ENCODE data around the gene CBLIF.

- no peak for TF ChIP-seq CTCF (IDR thresholded peaks at IDR 0.05; ENCODE audit: insufficient read depth, low read length, poor library complexity, severe bottlenecking)
- no peak for TF ChIP-seq EZH2phosphoT487 (conservative IDR thresholded peaks at IDR 0.05; ENCODE audit: low read length)
Observed at GRCh38 chr11:59842316-59842715, 3.0 kb downstream of the CBLIF start.
